GM21619 (cell line): ENCODE results near the gene NOX4.
"Not testable (repeated sequence)": the region's sequence is repeated elsewhere in the genome, so short reads cannot be mapped to it uniquely, and the experiment has no call there.

Experiments used
- ATAC-seq: cut with Tn5 transposase; IDR thresholded peaks from one replicate; pipeline ENCODE4 v1.9.1; 2021; ENCODE audit not compliant: unreplicated experiment

NOX4 gene

GRCh38 chr11:89382986-89383385, 108.2 kb downstream of the NOX4 start:
- ATAC-seq: not testable (repeated sequence)

GRCh38 chr11:89381094-89381493, 110.1 kb downstream of the NOX4 start:
- no peak for ATAC-seq

- ATAC-seq: not testable (repeated sequence)
Observed at GRCh38 chr11:89379976-89380771, 111.0 kb downstream of the NOX4 start.

- not testable (repeated sequence) for ATAC-seq
Observed at GRCh38 chr11:89378986-89379385, 112.2 kb downstream of the NOX4 start.

- ATAC-seq: not testable (repeated sequence)
Observed at GRCh38 chr11:89369356-89369755, 121.8 kb downstream of the NOX4 start.

- not testable (repeated sequence) for ATAC-seq
Observed at GRCh38 chr11:89364856-89365255, 126.3 kb downstream of the NOX4 start.

- ATAC-seq: no peak
Observed at GRCh38 chr11:89361734-89362133, 129.4 kb downstream of the NOX4 start.

GRCh38 chr11:89359208-89359607, 132.0 kb downstream of the NOX4 start:
- ATAC-seq: not testable (repeated sequence)

GRCh38 chr11:89358761-89359160, 132.4 kb downstream of the NOX4 start:
- ATAC-seq: no peak

- no peak for ATAC-seq
Observed at GRCh38 chr11:89355646-89356045, 135.5 kb downstream of the NOX4 start.

GRCh38 chr11:89354513-89354912, 136.7 kb downstream of the NOX4 start:
- not testable (repeated sequence) for ATAC-seq

GRCh38 chr11:89347071-89347470, 144.1 kb downstream of the NOX4 start:
- ATAC-seq: no peak

- no peak for ATAC-seq
Observed at GRCh38 chr11:89346601-89347000, 144.6 kb downstream of the NOX4 start.

- ATAC-seq: not testable (repeated sequence)
Observed at GRCh38 chr11:89342880-89343572, 148.1 kb downstream of the NOX4 start.

- not testable (repeated sequence) for ATAC-seq
Observed at GRCh38 chr11:89340450-89340849, 150.7 kb downstream of the NOX4 start.

- ATAC-seq: not testable (repeated sequence)
Observed at GRCh38 chr11:89338073-89338472, 153.1 kb downstream of the NOX4 start.

- ATAC-seq: not testable (repeated sequence)
Observed at GRCh38 chr11:89337100-89337650, 154.0 kb downstream of the NOX4 start.

GRCh38 chr11:89333704-89334103, 157.5 kb downstream of the NOX4 start:
- ATAC-seq: not testable (repeated sequence)

- not testable (repeated sequence) for ATAC-seq
Observed at GRCh38 chr11:89331940-89332339, 159.2 kb downstream of the NOX4 start.

GRCh38 chr11:89327885-89328284, 163.3 kb downstream of the NOX4 start:
- no peak for ATAC-seq

- ATAC-seq: no peak
Observed at GRCh38 chr11:89321401-89321800, 169.8 kb downstream of the NOX4 start.

- ATAC-seq: not testable (repeated sequence)
Observed at GRCh38 chr11:89310607-89311006, 180.6 kb downstream of the NOX4 start.
